ENCODE data around the gene GALNT10. TPM values are rescaled to one million over a fixed set of nuclear protein-coding genes. Genes with fewer than 3 reads are reported as not detected.

GALNT10 gene
- total and polyA plus RNA-seq, 2 of the 8 experiments (the other 6 are each of a cell fraction or from before 2014, with no cell fraction given), result 4.6 to 15.5 TPM

GRCh38 chr5:154445422-154446194 is 255.1 kb downstream of the GALNT10 start, which contains the start of gene SAP30L:
TSS of gene SAP30L (plus strand) at chr5:154445997. CDS start at chr5:154446605, 608 bp downstream.
- H3K23ac ChIP-seq (ENCODE audit: insufficient read length), result no peak within 1 kb of the TSS
- peaks cover 0 to 19% of the 10 kb centered on the region in 2 experiments; a peak in 2 of 4 replicates for H3K79me2 ChIP-seq (ENCODE audit: control insufficient read depth in 1 of 2, insufficient read depth in 2 of 2, low read length in 2 of 2)
- peak within 1 kb of the TSS in 3 of 4 experiments; percentile 39 to 62 (median 47); a peak in 5 of 7 replicates for H3K9ac ChIP-seq (replicated peaks in 1 of 4; ENCODE audit: extremely low read depth in 1 of 4, low read depth in 3 of 4, low read length in 3 of 4)
- H2BK120ac ChIP-seq (replicated peaks; ENCODE audit: low read depth, low read length), result no peak within 1 kb of the TSS
- ChIA-PET POLR2A (ENCODE audit: partially characterized antibody) (interaction anchor here (1.2 kb wide), 1 partner anchor 16 kb away, joined by 3 read pairs; no protein-coding TSS in a partner anchor), CTCF (ENCODE audit: partially characterized antibody) (interaction anchor here (0.6 to 8.7 kb wide), 6 partner anchors 13 to 408 kb away, joined by 3 to 67 read pairs (median 4); no protein-coding TSS in a partner anchor)
- H3K23me2 ChIP-seq (ENCODE audit: low read depth, low read length), result peaks cover 17% of the 10 kb centered on the region
- H3K27me3 ChIP-seq (replicated peaks in 1 of 4; ENCODE audit: control insufficient read depth in 3 of 4, extremely low read depth in 1 of 4, insufficient read depth in 3 of 4, low read length in 3 of 4), result peaks cover 0 to 3% (median 0%) of the 10 kb centered on the region in 4 experiments; a peak in 1 of 7 replicates
- H3K4ac ChIP-seq (replicated peaks; ENCODE audit: insufficient read length, low read depth, low read length), result peak within 1 kb of the TSS; percentile 34
- H3K36me3 ChIP-seq (ENCODE audit: control insufficient read depth in 2 of 4, insufficient read depth in 4 of 4, low read length in 3 of 4), result peaks cover 0 to 5% (median 2%) of the 10 kb centered on the region in 4 experiments; a peak in 3 of 8 replicates
- no peaks in the 10 kb centered on the region for H3K9me3 ChIP-seq (ENCODE audit: insufficient read depth in 2 of 2, low read depth in 1 of 2, low read length in 1 of 2)
- FAIRE-seq (no peak), DNase-seq (ENCODE audit: low read depth in 1 of 2, low spot score in 2 of 2) (peak; percentile 68 to 99)
- H3K4me3 ChIP-seq (ENCODE audit: extremely low read depth in 1 of 4, insufficient read depth in 2 of 4, low read depth in 3 of 4, low read length in 4 of 4), result peak within 1 kb of the TSS; percentile 80 to 93 (median 92)
- no peak within 1 kb of the TSS for H2AK5ac ChIP-seq (ENCODE audit: low read depth, low read length)
- H2BK20ac ChIP-seq (ENCODE audit: low read length), result no peak within 1 kb of the TSS
- H2BK5ac ChIP-seq (ENCODE audit: low read depth, low read length), result 0 out of 2 replicates have a peak within 1 kb of the TSS, but pooled peaks have one; percentile 44
- peaks cover 9 to 11% of the 10 kb centered on the region in 2 experiments for H4K20me1 ChIP-seq (replicated peaks in 1 of 2; ENCODE audit: control insufficient read depth in 1 of 2, insufficient read depth in 2 of 2, low read length in 2 of 2)
- no peak within 1 kb of the TSS for H2BK12ac ChIP-seq (ENCODE audit: low read depth, low read length)
- H3K27ac ChIP-seq (ENCODE audit: low read depth, low read length), result no peak within 1 kb of the TSS
- peaks cover 1% of the 10 kb centered on the region; the same call in 1 of the 2 replicates for H3K79me1 ChIP-seq (ENCODE audit: low read depth, low read length)
- H3K4me2 ChIP-seq (ENCODE audit: insufficient read depth in 1 of 2, low read depth in 2 of 2, low read length in 2 of 2), result peak within 1 kb of the TSS; percentile 91 to 98
- peak within 1 kb of the TSS; percentile 51; the same call in 1 of the 2 replicates for H4K8ac ChIP-seq (ENCODE audit: extremely low read depth, insufficient read depth, low read length)
- no peak within 1 kb of the TSS for H3K14ac ChIP-seq (ENCODE audit: insufficient read length)
- H2BK15ac ChIP-seq (ENCODE audit: low read length), result no peak within 1 kb of the TSS
- H2AFZ ChIP-seq (ENCODE audit: low read length), result peak within 1 kb of the TSS; percentile 93
- 1% methylated on average over 41 of the region's 70 CpGs; no CpG with 5 or more reads in 1 of the 2 experiments for WGBS, 2 experiments (ENCODE audit: extremely low coverage in 1 of 2, insufficient coverage in 1 of 2, insufficient read length in 1 of 2, insufficient replicate concordance in 2 of 2, low coverage in 1 of 2, low lambda C conversion rate in 2 of 2, missing lambda C conversion rate in 1 of 2)
- peak within 1 kb of the TSS; percentile 79 for H4K5ac ChIP-seq (ENCODE audit: insufficient read length, low read depth, low read length)
- H3K56ac ChIP-seq (replicated peaks; ENCODE audit: insufficient read length, low read depth, low read length), result peak within 1 kb of the TSS; percentile 92
- H3K18ac ChIP-seq (ENCODE audit: extremely low read depth, low read length), result peak within 1 kb of the TSS; percentile 97
- peaks cover 0 to 7% (median 2%) of the 10 kb centered on the region in 4 experiments; a peak in 3 of 7 replicates for H3K4me1 ChIP-seq (replicated peaks in 1 of 4; ENCODE audit: control insufficient read depth in 3 of 4, insufficient read depth in 4 of 4, low read length in 3 of 4)
- H4K91ac ChIP-seq (replicated peaks; ENCODE audit: insufficient read length, low read length), result peak within 1 kb of the TSS; percentile 85
- TF ChIP-seq SUZ12 (IDR thresholded peaks at IDR 0.05; ENCODE audit: low read length) (no peak), TBP (IDR thresholded peaks at IDR 0.05; ENCODE audit: low read depth, low read length) (peak; percentile 74), SRF (IDR thresholded peaks at IDR 0.05; ENCODE audit: low read depth, low read length) (no peak), GTF2F1 (IDR thresholded peaks at IDR 0.05; ENCODE audit: borderline replicate concordance, low read depth, low read length) (no peak; the same call in 1 of the 2 replicates), BCL11A (IDR thresholded peaks at IDR 0.05; ENCODE audit: low read depth in 2 of 2, low read length in 2 of 2) (no peak), TAF1 (IDR thresholded peaks at IDR 0.05; ENCODE audit: low read depth, low read length) (peak; percentile 77), RNF2 (IDR thresholded peaks at IDR 0.05; ENCODE audit: borderline replicate concordance, low read depth, low read length, missing control alignments, poor library complexity, severe bottlenecking) (no peak), POLR2AphosphoS5 (IDR thresholded peaks at IDR 0.05; ENCODE audit: low read depth, low read length) (no peak), BACH1 (IDR thresholded peaks at IDR 0.05; ENCODE audit: low read length) (no peak), NANOG (IDR thresholded peaks at IDR 0.05; ENCODE audit: insufficient read depth, low read depth, low read length, poor library complexity, severe bottlenecking) (no peak), MAX (IDR thresholded peaks at IDR 0.05) (no peak)
